ENCODE results near the gene OLFML2B. TPM values are rescaled to one million over a fixed set of nuclear protein-coding genes. Genes with fewer than 3 reads are reported as not detected.

OLFML2B gene
- total RNA-seq, 1 experiment from 2014 or later, result 1.4 TPM

- Histone ChIP-seq H4K5ac (ENCODE audit: insufficient read length, low read depth, low read length) (no peak overlapping the region), H3K4ac (ENCODE audit: low read depth, low read length) (no peak overlapping the region), H3K4me2 (ENCODE audit: insufficient read depth, insufficient read length, low read length) (no peak overlapping the region), H3K18ac (ENCODE audit: insufficient read length, low read depth, low read length) (no peak overlapping the region), H3K4me1 (ENCODE audit: insufficient read depth, low read length) (peaks cover 3% of the 10 kb centered on the region), H2AK5ac (ENCODE audit: insufficient read length, low read length) (no peak overlapping the region), H3K9ac (ENCODE audit: extremely low read depth, insufficient read length, low read length) (no peak overlapping the region), H2AFZ (ENCODE audit: low read length) (no peak overlapping the region), H2BK15ac (ENCODE audit: low read depth, low read length) (no peak overlapping the region), H2BK12ac (ENCODE audit: insufficient read length, low read depth, low read length) (no peak overlapping the region), H4K91ac (ENCODE audit: insufficient read length, low read depth, low read length) (no peak overlapping the region), H3K56ac (ENCODE audit: insufficient read length, low read depth, low read length) (no peak overlapping the region), H2BK5ac (ENCODE audit: insufficient read length, low read length) (no peak overlapping the region), H3K23ac (ENCODE audit: insufficient read length, low read depth, low read length) (no peak overlapping the region), H3K9me3 (ENCODE audit: control insufficient read depth, low read depth, low read length) (no peaks in the 10 kb centered on the region), H2BK120ac (ENCODE audit: low read depth, low read length, poor library complexity, severe bottlenecking) (no peak overlapping the region), H3K27ac (ENCODE audit: insufficient read length, low read depth, low read length) (no peak overlapping the region), H3K79me2 (ENCODE audit: insufficient read depth, low read length) (no peaks in the 10 kb centered on the region), H3K23me2 (ENCODE audit: insufficient read length, low read depth, low read length, poor library complexity, severe bottlenecking) (no peaks in the 10 kb centered on the region), H2BK20ac (ENCODE audit: low read depth, low read length, poor library complexity, severe bottlenecking) (no peak overlapping the region), H3K79me1 (ENCODE audit: insufficient read depth, low read depth, low read length, poor library complexity, severe bottlenecking) (no peaks in the 10 kb centered on the region), H3K14ac (ENCODE audit: insufficient read depth, low read length) (no peak overlapping the region), H3T11ph (ENCODE audit: low read length) (no peak overlapping the region), H4K8ac (replicated peaks; ENCODE audit: insufficient read length, low read depth, low read length) (no peak overlapping the region), H3K27me3 (ENCODE audit: insufficient read depth, low read length) (no peaks in the 10 kb centered on the region), H4K20me1 (ENCODE audit: control insufficient read depth, insufficient read depth, insufficient read length) (no peaks in the 10 kb centered on the region)
- Mint-ChIP-seq H3K27me3 (ENCODE audit: low read depth) (no peaks in the 10 kb centered on the region), H3K9me3 (peaks cover 2 to 8% of the 10 kb centered on the region in 2 experiments; a peak in 1 of 5 replicates), H3K4me3 (no peak overlapping the region), H3K4me1 (peaks cover 18 to 22% of the 10 kb centered on the region in 2 experiments), H3K36me3 (ENCODE audit: insufficient read depth in 1 of 3, low read depth in 3 of 3) (peaks cover 0 to 7% (median 1%) of the 10 kb centered on the region in 3 experiments; a peak in 4 of 7 replicates), H3K27ac (no peak overlapping the region)
- no peak for DNase-seq
- no CpG with 5 or more reads among the region's 3 CpGs for WGBS (ENCODE audit: extremely low coverage, insufficient read length, low lambda C conversion rate)
- TF ChIP-seq CTCF (conservative IDR thresholded peaks at IDR 0.05), result no peak
These were observed 13.5 kb downstream of the OLFML2B start for GRCh38 chr1:162010175-162010506.

All from H9 (cell line).